Lower lobe of right lung (tissue), 2 donors: ENCODE data around the gene HDHD5. TPM values are rescaled to one million over a fixed set of nuclear protein-coding genes. Genes with fewer than 3 reads are reported as not detected.

Experiments used
- ATAC-seq, 2 donors: fragments of 200-7000 bp; cut with Tn5 transposase; one replicate each; pipeline ENCODE4 v1.9.1; 2020 to 2022; ENCODE audit warnings: mild to moderate bottlenecking in 2 of 2, moderate library complexity in 2 of 2
- DNase-seq: peaks from one replicate; pipeline ENCODE4 v3.0.0-alpha.2; 2020
- H3K27ac ChIP-seq: fragments of 200-600 bp; one replicate; pipeline ENCODE4 v1.8.0; 2022
- H3K27me3 ChIP-seq: fragments of 200-600 bp; one replicate; pipeline ENCODE4 v1.8.0; 2022; ENCODE audit warnings: low read depth
- H3K36me3 ChIP-seq: fragments of 200-600 bp; one replicate; pipeline ENCODE4 v1.8.0; 2022; ENCODE audit warnings: mild to moderate bottlenecking
- H3K4me1 ChIP-seq: fragments of 200-600 bp; one replicate; pipeline ENCODE4 v1.8.0; 2022
- H3K4me3 ChIP-seq: fragments of 200-600 bp; one replicate; pipeline ENCODE4 v1.8.0; 2022; ENCODE audit warnings: mild to moderate bottlenecking
- H3K9me3 ChIP-seq: fragments of 200-600 bp; one replicate; pipeline ENCODE4 v1.8.0; 2022
- intact Hi-C: fragments of 100-400 bp; cut with DNase I; formaldehyde crosslinking; loops from one replicate; pipeline ENCODE4 v1.11.0; 2022
- total RNA-seq: library from RNA; stranded (reverse); fragmentation: NEBNext Ultra II Directional; extraction: Animal tissue kit (Norgen Biotek cat#: 25700); gene quantifications from one replicate; pipeline ENCODE4 v1.2.1, GENCODE V29; 2021
- TF ChIP-seq, protein P1 (sequence below): fragments of 200-600 bp; IDR thresholded peaks from one replicate; pipeline ENCODE4 v1.8.0; 2022; ENCODE audit warnings: antibody characterized with exemption, mild to moderate bottlenecking
- donor health status: DM: no; HTN: yes; CAD: no; lungs with severe emphysema.

Gene HDHD5
- total RNA-seq, 1 donor from 2014 or later, result 26.2 TPM

DNA sequence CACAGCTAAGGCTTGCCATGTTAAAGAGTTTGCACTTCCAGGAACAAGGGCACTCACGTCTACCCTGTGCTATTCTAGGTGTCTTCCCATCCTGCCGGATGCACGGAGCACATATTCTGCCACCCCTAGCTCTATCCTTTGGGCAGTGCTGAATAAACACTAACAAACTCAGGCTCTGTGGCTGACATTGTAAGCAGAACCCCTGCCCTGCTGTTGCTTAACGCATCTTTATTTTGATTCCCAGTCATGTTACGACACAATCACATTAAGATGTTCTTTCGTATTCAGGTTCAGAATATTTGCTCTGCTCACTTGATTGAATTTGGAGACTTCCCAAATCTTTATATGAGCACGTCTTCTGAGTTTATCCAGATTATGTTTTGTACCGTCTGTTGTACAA lies 3.7 kb upstream of the HDHD5 start:
- Histone ChIP-seq H3K4me1 (peaks cover 18% of the 10 kb centered on the region), H3K27me3 (no peaks in the 10 kb centered on the region), H3K9me3 (no peaks in the 10 kb centered on the region), H3K4me3 (no peak overlapping the region), H3K27ac (no peak overlapping the region), H3K36me3 (no peaks in the 10 kb centered on the region)
- ATAC-seq, result no peak
- intact Hi-C loops, result no loop called here
- TF ChIP-seq, protein P1, sequence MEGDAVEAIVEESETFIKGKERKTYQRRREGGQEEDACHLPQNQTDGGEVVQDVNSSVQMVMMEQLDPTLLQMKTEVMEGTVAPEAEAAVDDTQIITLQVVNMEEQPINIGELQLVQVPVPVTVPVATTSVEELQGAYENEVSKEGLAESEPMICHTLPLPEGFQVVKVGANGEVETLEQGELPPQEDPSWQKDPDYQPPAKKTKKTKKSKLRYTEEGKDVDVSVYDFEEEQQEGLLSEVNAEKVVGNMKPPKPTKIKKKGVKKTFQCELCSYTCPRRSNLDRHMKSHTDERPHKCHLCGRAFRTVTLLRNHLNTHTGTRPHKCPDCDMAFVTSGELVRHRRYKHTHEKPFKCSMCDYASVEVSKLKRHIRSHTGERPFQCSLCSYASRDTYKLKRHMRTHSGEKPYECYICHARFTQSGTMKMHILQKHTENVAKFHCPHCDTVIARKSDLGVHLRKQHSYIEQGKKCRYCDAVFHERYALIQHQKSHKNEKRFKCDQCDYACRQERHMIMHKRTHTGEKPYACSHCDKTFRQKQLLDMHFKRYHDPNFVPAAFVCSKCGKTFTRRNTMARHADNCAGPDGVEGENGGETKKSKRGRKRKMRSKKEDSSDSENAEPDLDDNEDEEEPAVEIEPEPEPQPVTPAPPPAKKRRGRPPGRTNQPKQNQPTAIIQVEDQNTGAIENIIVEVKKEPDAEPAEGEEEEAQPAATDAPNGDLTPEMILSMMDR, result no peak
- DNase-seq, result no peak

DNA sequence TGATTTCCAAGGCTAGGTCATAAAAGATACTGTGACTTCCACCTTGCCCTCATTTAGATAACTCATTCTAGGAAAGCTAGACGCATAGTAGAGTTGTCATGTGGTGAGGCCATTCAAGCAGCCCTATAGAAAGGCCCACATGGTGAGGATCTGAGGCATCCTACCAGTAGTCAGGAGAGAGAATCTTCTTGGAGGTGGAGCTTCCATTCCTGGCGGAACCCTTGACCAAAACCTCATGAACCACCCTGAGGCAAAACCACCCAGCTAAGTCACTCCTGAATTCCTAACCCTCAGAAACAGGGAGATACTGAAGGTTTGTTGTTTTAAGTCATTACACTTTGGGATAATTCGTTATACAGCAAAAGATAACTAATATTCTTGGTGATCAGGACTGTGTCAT lies 2.9 kb upstream of the HDHD5 start:
- no peak overlapping the region for H3K27ac ChIP-seq
- H3K27me3 ChIP-seq, result no peaks in the 10 kb centered on the region
- no peaks in the 10 kb centered on the region for H3K9me3 ChIP-seq
- no peak overlapping the region for H3K4me3 ChIP-seq
- peaks cover 25% of the 10 kb centered on the region for H3K4me1 ChIP-seq
- no peak for ATAC-seq
- DNase-seq, result no peak
- intact Hi-C loops, result no loop called here
- TF ChIP-seq, protein P1, result no peak
- peaks cover 5% of the 10 kb centered on the region for H3K36me3 ChIP-seq

DNA sequence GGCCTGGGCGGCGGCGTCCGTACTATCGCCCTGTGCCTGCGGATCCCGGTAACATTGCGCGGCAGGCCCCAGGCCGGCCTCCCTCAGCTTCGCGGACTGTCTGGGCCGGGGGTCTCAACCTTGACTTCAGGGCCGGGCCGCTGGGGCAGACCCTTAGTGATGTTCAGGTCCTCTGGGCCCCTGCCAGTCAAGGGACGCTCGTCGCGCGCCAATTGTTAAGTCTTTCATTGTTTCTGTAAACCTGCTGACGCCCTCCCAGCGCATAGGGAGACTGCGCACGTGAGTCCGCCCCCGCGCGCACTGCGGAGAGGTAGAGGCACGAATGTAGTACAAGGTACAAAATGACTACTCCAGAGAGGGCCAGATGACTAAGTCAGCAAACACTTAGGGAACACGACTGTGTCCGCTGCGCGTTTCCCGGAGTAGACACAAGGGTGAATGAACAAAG lies 451 bp upstream of the HDHD5 start:
- H3K4me1 ChIP-seq, result peaks cover 39% of the 10 kb centered on the region
- H3K27ac ChIP-seq, result peak overlapping the region; percentile 94
- peak overlapping the region; percentile 84 for H3K4me3 ChIP-seq
- intact Hi-C loops, result no loop called here
- ATAC-seq, result peak; percentile 55 to 77
- peaks cover 5% of the 10 kb centered on the region for H3K36me3 ChIP-seq
- H3K9me3 ChIP-seq, result no peaks in the 10 kb centered on the region
- DNase-seq, result no peak
- H3K27me3 ChIP-seq, result no peaks in the 10 kb centered on the region
- TF ChIP-seq, protein P1, result no peak

DNA sequence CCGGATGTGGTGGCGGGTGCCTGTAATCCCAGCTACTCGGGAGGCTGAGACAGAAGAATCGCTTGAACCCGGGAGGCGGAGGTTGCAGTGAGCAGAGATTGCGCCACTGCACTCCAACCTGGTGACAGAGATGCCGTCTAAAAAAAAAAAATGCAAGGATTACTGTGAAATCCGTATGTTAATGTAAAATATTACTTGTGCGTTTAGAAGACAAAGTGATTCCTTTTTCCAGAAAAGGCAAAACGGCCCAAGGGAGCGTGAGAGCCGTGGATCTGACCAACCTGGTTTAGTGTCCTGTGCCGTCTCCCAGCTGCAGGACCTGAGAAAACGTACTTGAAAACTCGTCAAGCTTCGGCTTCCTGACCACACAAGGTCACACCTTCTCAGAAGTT lies 905 bp downstream of the HDHD5 start:
- Histone ChIP-seq H3K36me3 (peaks cover 5% of the 10 kb centered on the region), H3K27me3 (no peaks in the 10 kb centered on the region), H3K27ac (peak overlapping the region; percentile 94), H3K9me3 (no peaks in the 10 kb centered on the region), H3K4me1 (peaks cover 39% of the 10 kb centered on the region), H3K4me3 (peak overlapping the region; percentile 84)
- TF ChIP-seq, protein P1, result no peak
- no peak for DNase-seq
- intact Hi-C loops, result no loop called here
- ATAC-seq, result no peak

DNA sequence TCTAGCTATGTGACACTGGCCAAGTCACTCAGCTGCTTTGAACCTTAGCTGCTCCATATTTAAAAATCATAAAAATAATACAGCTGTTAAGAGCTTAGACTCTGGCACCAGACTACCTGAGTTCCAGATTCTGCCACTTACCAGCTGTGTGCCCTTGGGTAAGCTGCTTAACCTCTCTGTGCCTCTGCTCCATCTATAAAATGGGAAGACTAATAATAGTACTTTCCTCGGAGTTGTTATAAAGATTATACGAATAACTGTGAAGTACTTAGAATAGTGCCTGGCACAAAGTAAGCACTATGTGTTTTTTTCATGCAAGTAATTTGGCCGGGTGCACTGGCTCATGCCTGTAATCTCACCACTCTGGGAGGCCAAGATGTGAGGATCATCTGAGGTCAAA lies 1.4 kb downstream of the HDHD5 start:
- Histone ChIP-seq H3K27me3 (no peaks in the 10 kb centered on the region), H3K27ac (peak overlapping the region; percentile 94), H3K4me1 (peaks cover 39% of the 10 kb centered on the region), H3K36me3 (peaks cover 5% of the 10 kb centered on the region), H3K4me3 (peak overlapping the region; percentile 84), H3K9me3 (no peaks in the 10 kb centered on the region)
- intact Hi-C loops, result no loop called here
- TF ChIP-seq, protein P1, result no peak
- ATAC-seq, result no peak
- DNase-seq, result no peak

DNA sequence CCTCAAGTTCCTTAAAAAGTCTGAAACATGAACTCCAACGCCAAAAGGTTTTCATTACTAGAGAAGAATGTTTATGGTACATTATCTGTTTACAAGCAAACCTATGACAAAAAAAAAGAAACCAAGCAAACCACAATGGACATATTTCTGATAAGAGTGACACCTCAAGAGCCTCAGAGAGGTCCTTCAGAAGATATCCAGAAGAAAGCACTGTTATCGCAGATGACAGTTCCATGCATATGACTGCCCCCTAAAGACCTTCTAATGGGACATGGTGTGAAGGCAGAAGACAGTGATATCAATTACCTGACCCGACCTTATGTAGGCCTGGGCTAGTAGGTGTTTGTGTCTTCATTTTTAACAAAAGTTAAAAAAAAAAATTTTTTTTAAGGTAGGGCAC lies 3.1 kb downstream of the HDHD5 start:
- H3K4me1 ChIP-seq, result peaks cover 39% of the 10 kb centered on the region
- DNase-seq, result no peak
- intact Hi-C loops, result no loop called here

More for the DNA sequence above, 3.1 kb downstream of the HDHD5 start:
- Histone ChIP-seq H3K4me3 (no peak overlapping the region), H3K27ac (no peak overlapping the region), H3K36me3 (peaks cover 5% of the 10 kb centered on the region), H3K27me3 (no peaks in the 10 kb centered on the region), H3K9me3 (no peaks in the 10 kb centered on the region)
- ATAC-seq, result no peak
- TF ChIP-seq, protein P1, result no peak
